HG02571 (cell line): ENCODE data around the gene XPO6.

ENCODE experiments used
- ATAC-seq: cut with Tn5 transposase; IDR thresholded peaks from one replicate; pipeline ENCODE4 v1.9.1; 2021; ENCODE audit warnings: mild to moderate bottlenecking, moderate library complexity; ENCODE audit not compliant: unreplicated experiment

Gene XPO6

DNA sequence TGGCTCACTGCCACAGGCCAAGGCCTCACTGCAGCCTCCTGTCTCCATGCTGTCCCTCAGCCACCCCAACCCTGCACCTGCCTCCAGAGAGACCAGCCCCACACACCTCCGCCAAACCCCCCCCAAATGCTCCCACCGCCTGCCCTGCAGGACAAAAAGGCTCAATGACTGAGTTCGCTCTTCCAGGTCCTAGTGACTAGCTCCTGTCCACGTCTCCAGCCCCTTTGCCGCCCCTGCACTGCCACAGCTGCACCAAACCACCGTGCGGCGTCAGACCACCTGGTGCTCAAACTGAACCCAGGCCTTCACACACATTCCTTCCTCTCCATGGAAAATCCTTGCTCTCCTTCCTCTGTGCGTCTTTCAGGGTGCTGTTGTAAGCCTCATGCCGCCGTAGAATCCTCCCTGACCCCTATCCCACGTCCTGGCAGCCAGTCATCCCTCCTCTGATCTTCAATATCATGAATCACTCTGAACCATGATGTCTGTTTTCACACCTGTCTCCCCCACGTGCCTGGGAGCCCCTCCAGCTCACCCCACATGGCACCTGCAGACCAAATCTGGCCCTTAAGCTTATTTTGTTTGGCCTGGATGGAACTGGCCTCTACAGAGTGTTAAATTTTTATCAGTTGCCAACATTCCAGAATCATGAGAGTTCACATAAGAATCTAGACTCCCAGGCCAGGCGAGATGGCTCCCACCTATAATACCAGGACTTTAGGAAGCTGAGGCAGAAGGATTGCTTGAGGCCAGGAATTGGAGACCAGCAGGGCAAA lies 144.0 kb downstream of the XPO6 start:
- ATAC-seq = no peak

DNA sequence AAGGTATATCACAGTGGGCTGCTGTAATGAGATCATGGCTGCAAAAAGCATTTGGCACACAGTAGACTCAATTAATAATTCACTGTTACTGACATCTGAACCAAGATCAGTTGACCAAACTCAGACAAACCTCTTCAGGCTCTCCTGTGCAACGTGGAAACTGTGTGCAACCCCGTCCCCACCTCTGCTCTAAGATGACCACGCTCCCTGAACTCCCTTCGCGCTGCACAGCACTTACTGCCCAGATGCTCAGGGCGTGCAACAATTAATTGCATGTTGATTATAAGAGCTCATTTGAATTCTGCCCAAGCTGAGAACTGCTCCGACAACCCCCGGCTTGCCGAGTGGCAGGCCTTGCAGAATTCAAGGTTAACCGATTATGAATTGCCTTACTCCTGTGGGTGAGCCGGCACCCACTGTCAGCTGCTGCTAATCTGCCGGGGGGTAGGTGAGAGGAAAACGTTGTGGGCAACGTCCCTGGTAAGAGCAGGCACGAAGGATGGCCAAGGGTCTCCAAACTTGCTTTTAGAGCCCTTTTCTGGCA lies 147.0 kb downstream of the XPO6 start:
- no peak for ATAC-seq

DNA sequence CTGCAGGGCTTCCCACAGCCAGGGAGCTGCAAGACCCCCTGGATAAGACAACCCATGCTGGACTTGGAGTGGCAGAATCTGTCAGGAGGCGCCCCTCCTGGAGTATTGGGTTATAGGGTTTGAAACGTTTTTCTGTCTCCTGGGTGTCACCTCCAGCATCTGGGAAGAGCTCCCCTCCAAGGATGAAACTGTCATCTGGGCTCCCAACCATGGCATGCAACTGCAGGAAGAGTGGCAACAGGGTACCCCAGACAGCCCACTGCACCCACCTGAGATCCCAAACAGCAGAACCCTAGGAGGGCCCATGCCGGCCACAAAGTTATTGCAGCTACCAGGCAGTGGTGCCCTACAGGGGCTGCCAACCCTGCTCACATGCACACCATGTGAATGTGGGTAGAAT lies 147.6 kb downstream of the XPO6 start:
- no peak for ATAC-seq

DNA sequence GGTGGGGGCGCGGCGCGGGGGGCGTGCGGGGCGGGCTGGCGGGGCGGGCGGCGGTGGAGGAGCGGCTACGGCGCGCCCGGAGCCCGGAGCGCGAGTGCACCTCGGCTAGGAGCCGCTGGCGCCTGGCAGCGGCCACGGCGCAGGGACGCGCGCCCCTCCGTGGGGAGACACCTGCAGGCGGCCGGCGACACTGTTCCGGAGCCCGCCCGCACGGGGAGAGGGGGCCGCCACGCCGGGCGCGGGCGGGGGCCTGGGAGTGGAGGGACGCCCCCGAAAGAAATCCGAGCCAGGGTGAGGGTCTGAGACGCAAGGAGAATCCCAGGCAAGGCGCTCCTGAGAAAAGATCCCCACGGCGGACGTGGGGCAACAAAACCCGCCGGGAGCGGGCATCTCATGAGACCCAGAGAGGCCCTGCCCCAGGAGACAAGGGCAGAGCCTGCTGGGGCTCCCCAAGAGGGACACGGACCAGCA lies 148.1 kb downstream of the XPO6 start, which contains the start of gene GSG1L:
TSS of gene GSG1L (minus strand) at position 124 of the 471 bp plus-strand sequence. CDS start 290 bp downstream, outside the sequence.
- ATAC-seq = no peak

DNA sequence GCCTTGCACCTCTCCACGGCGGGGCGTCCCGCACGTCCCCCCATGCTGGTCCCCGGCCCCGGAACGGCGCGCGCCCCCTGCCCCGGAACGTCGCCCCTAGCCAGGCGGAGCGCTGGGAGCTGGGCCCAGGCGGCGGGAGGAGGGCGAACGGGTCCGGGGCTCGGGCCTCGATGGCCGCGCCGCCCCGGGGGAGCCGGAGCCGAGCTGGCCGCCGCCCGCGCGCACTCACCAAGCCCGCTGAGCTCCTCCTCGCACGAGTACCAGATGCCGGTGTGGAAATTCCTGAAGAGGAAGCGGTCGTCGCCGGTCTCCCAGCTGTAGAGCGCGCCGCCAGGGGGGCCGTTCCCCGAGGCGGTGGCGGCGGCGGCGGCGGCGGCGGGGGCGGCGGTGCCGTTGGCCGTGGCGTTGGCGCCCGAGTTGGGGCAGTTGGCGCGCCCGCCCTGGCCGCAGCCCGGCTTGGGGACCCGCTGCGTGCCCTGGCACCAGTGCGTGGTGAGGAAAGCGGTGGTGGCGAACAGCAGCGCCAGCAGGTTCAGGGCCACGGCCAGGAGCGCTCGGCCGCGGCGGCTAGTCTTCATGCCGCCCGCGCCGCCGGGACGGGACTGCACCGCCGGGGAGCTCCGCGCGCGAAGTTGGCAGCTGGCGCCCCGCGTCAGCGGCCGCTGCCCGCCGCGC lies 148.8 kb downstream of the XPO6 start:
- ATAC-seq = no peak

DNA sequence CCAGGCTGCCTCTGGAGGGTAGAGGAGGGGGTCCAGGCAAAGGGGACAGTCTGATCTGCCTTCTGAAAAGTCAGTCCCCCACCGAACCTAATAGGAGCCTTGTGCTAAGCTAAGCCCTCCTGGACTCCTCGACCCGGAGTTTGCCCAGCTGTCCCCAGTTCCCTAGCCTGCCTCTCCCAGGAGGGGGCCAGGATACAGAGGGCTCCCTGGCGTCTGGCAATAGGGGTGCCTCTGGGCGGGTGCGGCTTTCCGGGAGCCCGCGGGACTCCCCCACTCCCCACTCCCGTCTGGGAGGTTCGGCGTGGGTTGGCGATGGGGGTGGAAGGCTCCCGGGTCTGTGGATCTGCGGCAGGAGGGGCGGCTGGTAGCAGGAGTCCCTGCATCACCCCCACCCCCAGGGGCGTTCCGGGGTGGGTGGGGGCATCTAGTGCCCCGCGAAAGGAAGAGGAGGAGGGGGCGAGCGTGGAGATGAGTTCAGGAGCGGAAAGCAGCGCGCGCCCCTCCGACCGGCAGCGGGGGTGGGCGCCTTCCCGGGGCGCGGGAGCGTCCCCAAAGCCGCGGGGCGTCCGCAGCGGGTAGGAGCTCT lies 149.4 kb downstream of the XPO6 start:
- no peak for ATAC-seq

DNA sequence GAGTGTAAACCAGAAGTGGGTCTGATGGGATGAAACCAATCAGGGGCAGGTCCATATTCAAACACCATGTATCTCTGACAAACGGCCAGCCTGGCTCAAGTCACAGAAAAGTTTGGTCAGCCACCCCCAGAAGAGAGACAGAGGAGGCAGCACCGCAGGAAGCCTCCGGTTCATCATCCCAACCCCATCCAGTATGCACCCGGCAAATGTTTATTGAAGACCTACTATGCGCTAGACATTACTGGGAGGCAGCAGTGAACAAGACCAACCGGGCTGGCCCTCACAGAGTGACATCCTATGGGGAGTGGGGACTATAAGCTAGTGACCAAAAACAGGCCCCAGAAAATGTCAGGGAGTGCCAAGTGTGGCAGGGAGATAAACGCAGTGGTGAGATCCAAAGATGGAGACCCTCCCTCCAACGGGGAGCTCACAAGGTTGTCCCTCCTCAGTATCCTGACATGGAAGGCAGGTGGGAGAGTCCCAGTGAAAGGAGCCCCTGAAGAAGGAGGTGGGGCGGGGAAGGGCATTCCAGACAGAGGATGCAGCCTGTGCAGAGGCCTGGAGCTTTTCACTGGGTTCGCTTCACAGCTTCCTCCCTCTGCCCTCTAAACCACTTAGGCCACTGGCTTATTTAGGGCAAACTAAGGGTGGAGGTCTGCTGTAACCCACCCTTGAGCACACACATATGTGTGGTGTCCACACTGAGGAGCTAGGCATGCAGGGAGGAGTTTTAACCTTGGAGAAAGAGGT lies 150.2 kb downstream of the XPO6 start:
- ATAC-seq = no peak

DNA sequence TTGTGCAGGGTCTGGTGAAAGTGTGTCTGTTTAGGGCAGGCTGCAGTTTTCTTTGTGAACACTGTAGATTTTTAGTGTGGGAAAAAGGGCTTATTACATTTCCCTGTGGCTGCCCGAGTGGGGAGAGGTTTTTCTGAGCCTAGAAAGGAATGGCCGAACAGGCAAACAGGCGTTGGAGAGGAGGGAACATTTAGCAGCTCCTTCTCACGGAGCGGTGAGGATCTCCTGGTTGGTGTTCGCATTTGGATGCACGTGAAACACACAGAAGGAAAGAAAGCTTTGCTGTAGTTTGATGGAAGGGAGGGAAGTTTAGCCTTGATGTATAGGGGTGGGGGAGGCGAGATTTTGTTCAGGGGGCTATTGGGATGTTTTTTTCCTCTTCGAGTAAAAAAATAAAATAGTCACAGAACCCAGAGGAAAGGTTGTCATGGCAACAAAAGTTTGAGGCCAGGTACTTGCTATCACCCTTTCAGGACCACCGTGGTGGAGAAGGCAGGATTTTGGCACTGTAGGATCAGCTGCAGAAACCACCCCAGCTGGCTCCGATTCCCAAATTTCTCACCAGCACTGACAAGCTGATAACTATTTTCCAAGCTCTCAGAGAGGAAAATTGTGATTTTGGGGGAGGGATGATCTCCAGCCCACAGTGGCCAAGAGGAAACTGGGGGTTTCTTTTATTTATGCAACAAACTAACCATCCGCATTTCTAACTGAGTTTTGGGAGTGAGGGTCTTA lies 151.8 kb downstream of the XPO6 start:
- no peak for ATAC-seq

DNA sequence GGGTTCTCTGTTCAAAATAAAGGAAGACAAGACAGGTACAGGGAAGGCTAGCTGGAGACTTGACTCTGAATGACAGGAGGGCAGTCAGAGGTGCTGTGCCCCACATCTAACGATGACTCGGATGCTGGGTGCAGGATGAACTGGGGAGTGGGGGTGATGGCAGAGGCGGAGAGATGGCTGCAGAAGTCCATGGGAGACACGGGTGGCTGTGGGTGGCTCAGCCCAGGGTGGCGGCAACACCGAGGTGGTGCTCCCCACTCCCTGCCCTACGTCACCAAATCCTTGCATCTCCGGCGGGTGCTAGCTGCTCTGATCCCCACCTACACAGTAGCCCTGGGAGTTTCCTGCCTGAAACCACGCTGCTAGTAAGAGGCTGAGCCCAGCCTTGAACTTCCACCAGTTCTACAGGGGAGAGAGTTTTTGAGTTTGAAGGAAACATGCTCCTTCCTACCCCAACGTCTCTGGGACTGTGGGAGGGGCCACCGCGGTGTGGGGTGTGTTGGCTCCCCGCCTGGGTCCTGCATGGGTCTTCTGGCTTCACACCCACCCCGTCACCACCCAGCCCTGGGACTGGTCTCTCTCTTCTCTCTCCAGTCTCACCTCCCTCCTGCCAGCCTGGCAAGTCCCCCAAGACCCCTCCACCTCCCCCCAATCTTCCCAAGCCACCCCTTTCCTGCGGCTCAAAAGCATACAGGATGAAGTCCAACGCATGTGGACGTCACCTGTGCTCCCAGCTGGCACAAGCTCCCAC lies 152.8 kb downstream of the XPO6 start:
- no peak for ATAC-seq

DNA sequence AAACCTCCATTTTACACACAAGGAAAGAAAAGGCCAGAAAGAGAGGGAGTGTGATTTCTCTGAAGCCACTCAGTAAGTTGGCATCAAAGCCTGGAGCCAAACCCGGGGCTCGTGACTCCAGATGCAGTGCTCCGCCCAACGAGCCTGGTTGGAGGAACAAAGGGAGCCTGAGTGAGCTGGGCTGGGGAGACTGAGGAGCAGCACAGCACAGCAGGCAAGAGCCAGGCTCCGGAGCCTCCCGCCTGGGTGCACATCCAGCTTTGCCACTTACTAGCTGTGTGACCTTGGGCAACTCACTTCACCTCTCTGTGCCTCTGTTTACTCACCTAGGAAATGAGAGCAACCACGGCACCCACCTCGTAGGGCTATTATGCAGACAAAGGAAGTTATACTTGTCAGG lies 153.8 kb downstream of the XPO6 start:
- no peak for ATAC-seq

DNA sequence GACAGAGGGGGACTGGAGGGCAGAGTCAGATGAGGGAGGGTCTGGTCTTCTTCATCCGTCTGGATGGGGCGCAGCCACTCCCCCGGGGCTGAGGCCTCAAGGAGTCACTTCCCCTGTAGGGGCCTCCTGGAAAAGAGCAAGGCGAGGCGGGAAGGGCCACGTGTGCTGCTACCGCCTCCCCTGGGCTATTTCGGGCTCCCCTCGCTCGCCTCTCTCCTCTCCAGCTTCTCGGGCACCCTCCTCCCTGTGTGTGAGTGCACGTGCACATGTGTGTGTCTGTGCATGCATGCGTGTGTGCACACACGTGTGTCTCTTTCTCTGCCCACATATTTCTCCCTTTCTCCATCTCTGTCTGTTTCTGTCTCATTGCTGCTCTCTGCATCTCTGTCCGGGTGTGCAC lies 158.3 kb downstream of the XPO6 start:
- ATAC-seq = no peak

DNA sequence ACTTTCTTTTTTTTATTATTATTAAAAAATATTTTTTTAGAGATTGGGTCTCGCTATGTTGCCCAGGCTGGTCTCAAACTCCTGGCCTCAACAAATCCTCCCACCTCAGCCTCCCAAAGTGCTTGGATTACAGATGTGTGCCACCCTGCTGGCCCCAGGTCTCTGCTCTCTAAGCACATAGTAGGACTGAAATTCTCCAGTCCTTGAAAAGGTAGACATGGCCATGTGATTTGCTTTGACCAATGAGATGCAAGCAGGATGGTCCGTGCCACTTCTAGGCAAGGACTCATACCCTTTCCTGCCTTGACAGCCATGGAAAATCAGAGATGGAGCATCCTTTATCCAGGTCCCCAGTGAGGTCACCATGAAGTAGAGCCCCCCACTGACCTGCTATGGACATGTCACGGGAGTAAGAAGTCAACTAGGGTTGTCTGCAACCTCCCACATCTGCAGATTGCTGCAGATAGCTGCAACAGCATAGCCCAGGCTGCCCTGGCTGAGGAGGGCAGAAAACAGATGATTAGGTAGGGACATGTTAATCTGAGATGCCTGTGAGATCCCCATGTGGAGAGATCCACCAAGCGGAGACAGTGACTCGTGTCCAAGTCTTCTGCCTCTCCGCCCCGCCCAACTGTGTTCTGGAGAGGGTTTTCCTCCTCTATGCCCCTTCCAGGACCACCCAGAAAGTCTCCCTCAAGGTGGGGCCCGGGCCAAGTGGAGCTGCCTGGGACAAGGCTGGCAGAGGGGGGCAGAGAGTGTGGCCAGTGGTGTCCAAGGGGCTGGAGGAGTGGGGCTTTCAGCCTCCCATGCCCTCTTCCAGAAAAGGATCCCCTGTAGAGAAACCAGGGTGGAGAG lies 159.3 kb downstream of the XPO6 start:
- no peak for ATAC-seq

DNA sequence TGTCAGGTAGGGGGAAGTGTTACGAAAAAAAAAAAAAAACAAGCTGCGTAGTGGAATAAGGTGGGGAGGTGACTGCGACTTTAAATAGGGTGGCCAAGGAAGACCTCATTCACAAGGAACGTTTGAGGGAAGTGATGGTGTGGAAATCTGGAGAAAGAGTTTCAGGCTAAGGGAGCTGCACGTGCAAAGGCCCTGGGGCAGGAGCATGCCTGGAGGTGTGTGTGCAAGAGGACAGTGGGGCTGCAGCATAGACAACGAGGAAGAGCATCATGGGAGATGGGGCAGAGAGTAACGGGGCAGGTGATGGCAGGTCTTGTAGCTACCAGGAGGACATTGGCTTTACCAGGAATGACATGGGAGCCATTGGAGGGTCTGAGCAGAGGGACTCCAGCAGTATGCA lies 160.3 kb downstream of the XPO6 start:
- no peak for ATAC-seq
